Measurements from ENCODE around the gene ABCC8.

Gene ABCC8

GRCh38 chr11:17459236-17459896 is 17.3 kb downstream of the ABCC8 start:
- H3K4me2 ChIP-seq: no peak overlapping the region
- H2AFZ ChIP-seq (ENCODE audit: low read depth): no peak overlapping the region
- H3K79me2 ChIP-seq (ENCODE audit: insufficient read depth, low read depth): no peaks in the 10 kb centered on the region
- H3K4me1 ChIP-seq (ENCODE audit: low read depth, poor library complexity, severe bottlenecking): no peaks in the 10 kb centered on the region
- no peak overlapping the region for H3K27ac ChIP-seq
- H3K36me3 ChIP-seq (ENCODE audit: insufficient read depth): no peaks in the 10 kb centered on the region
- TF ChIP-seq, protein P1, sequence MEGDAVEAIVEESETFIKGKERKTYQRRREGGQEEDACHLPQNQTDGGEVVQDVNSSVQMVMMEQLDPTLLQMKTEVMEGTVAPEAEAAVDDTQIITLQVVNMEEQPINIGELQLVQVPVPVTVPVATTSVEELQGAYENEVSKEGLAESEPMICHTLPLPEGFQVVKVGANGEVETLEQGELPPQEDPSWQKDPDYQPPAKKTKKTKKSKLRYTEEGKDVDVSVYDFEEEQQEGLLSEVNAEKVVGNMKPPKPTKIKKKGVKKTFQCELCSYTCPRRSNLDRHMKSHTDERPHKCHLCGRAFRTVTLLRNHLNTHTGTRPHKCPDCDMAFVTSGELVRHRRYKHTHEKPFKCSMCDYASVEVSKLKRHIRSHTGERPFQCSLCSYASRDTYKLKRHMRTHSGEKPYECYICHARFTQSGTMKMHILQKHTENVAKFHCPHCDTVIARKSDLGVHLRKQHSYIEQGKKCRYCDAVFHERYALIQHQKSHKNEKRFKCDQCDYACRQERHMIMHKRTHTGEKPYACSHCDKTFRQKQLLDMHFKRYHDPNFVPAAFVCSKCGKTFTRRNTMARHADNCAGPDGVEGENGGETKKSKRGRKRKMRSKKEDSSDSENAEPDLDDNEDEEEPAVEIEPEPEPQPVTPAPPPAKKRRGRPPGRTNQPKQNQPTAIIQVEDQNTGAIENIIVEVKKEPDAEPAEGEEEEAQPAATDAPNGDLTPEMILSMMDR (conservative IDR thresholded peaks at IDR 0.05; ENCODE audit: low read depth, low read length): no peak
- no peaks in the 10 kb centered on the region for H4K20me1 ChIP-seq (ENCODE audit: insufficient read depth)
- no peak overlapping the region for H3K9ac ChIP-seq
- no peaks in the 10 kb centered on the region for H3K27me3 ChIP-seq (ENCODE audit: insufficient read depth, low read depth)
- H3K4me3 ChIP-seq (IDR thresholded peaks at IDR 0.05; ENCODE audit: insufficient read depth, low read depth, low read length): no peak overlapping the region

- Histone ChIP-seq H3K79me2 (ENCODE audit: insufficient read depth, low read depth) (no peaks in the 10 kb centered on the region), H3K9ac (no peak overlapping the region), H3K4me1 (ENCODE audit: low read depth, poor library complexity, severe bottlenecking) (no peaks in the 10 kb centered on the region), H3K4me2 (no peak overlapping the region), H3K27ac (no peak overlapping the region), H3K36me3 (ENCODE audit: insufficient read depth) (no peaks in the 10 kb centered on the region), H3K27me3 (ENCODE audit: insufficient read depth, low read depth) (no peaks in the 10 kb centered on the region), H2AFZ (ENCODE audit: low read depth) (no peak overlapping the region), H4K20me1 (ENCODE audit: insufficient read depth) (no peaks in the 10 kb centered on the region), H3K4me3 (IDR thresholded peaks at IDR 0.05; ENCODE audit: insufficient read depth, low read depth, low read length) (no peak overlapping the region)
- TF ChIP-seq, protein P1 (conservative IDR thresholded peaks at IDR 0.05; ENCODE audit: low read depth, low read length): no peak
Measured at GRCh38 chr11:17458268-17458667, 18.4 kb downstream of the ABCC8 start.

GRCh38 chr11:17457396-17458173 is 19.1 kb downstream of the ABCC8 start:
- no peak overlapping the region for H3K9ac ChIP-seq

GRCh38 chr11:17452668-17453067 is 24.0 kb downstream of the ABCC8 start:
- TF ChIP-seq, protein P1 (conservative IDR thresholded peaks at IDR 0.05; ENCODE audit: low read depth, low read length): no peak
- Histone ChIP-seq H3K4me3 (IDR thresholded peaks at IDR 0.05; ENCODE audit: insufficient read depth, low read depth, low read length) (no peak overlapping the region), H2AFZ (ENCODE audit: low read depth) (no peak overlapping the region), H3K4me2 (no peak overlapping the region), H3K9ac (no peak overlapping the region), H3K79me2 (ENCODE audit: insufficient read depth, low read depth) (no peaks in the 10 kb centered on the region), H3K36me3 (ENCODE audit: insufficient read depth) (no peaks in the 10 kb centered on the region), H3K27me3 (ENCODE audit: insufficient read depth, low read depth) (no peaks in the 10 kb centered on the region), H4K20me1 (ENCODE audit: insufficient read depth) (no peaks in the 10 kb centered on the region), H3K27ac (no peak overlapping the region), H3K4me1 (ENCODE audit: low read depth, poor library complexity, severe bottlenecking) (no peaks in the 10 kb centered on the region)

More at GRCh38 chr11:17457396-17458173, 19.1 kb downstream of the ABCC8 start:
- Histone ChIP-seq H3K27me3 (ENCODE audit: insufficient read depth, low read depth) (no peaks in the 10 kb centered on the region), H3K4me2 (no peak overlapping the region), H4K20me1 (ENCODE audit: insufficient read depth) (no peaks in the 10 kb centered on the region), H3K36me3 (ENCODE audit: insufficient read depth) (no peaks in the 10 kb centered on the region), H3K4me1 (ENCODE audit: low read depth, poor library complexity, severe bottlenecking) (no peaks in the 10 kb centered on the region), H3K27ac (no peak overlapping the region), H3K4me3 (IDR thresholded peaks at IDR 0.05; ENCODE audit: insufficient read depth, low read depth, low read length) (no peak overlapping the region), H2AFZ (ENCODE audit: low read depth) (no peak overlapping the region), H3K79me2 (ENCODE audit: insufficient read depth, low read depth) (no peaks in the 10 kb centered on the region)
- TF ChIP-seq, protein P1 (conservative IDR thresholded peaks at IDR 0.05; ENCODE audit: low read depth, low read length): no peak

All from KMS-11 (cell line).